Left lung (tissue), 10 donors: ENCODE data around the gene NAB1. TPM values are rescaled to one million over a fixed set of nuclear protein-coding genes. Genes with fewer than 3 reads are reported as not detected.

Source experiments
- ATAC-seq: fragments of 200-7000 bp; cut with Tn5 transposase; one replicate; pipeline ENCODE4 v1.9.1; 2020; ENCODE audit warnings: moderate library complexity
- DNase-seq, 4 donors: peaks; one replicate each; pipeline ENCODE4 v3.0.0-alpha.2; 2013 to 2020
- H3K27ac ChIP-seq, 2 donors: fragments of 200-600 bp; sonication (generic) in 1 of 2; one replicate each; pipeline versions ENCODE4 v1.5.0 to v1.8.0; 2020 to 2021
- H3K27me3 ChIP-seq, 2 donors: fragments of 200-600 bp; sonication (generic) in 1 of 2; one replicate each; pipeline versions ENCODE4 v1.5.0 to v1.8.0; 2020 to 2021
- H3K36me3 ChIP-seq, 2 donors: fragments of 200-600 bp; sonication (generic) in 1 of 2; one replicate each; pipeline versions ENCODE4 v1.5.0 to v1.8.0; 2020 to 2021
- H3K4me1 ChIP-seq, 2 donors: fragments of 200-600 bp; one replicate each; pipeline ENCODE4 v1.8.0; 2021
- H3K4me3 ChIP-seq, 2 donors: fragments of 200-600 bp; sonication (generic) in 1 of 2; one replicate each; pipeline versions ENCODE4 v1.5.0 to v1.8.0; 2020 to 2021; ENCODE audit warnings: mild to moderate bottlenecking in 1 of 2
- H3K9me3 ChIP-seq, 2 donors: fragments of 200-600 bp; sonication (generic) in 1 of 2; one replicate each; pipeline versions ENCODE4 v1.5.0 to v1.8.0; 2020 to 2021
- intact Hi-C, 2 donors: fragments of 100-400 bp; cut with DNase I; formaldehyde crosslinking; loops; one replicate each; pipeline versions ENCODE4 v1.11.2 to v1.14.2; 2022
- polyA plus RNA-seq, 6 donors: library from polyadenylated mRNA; unstranded; fragments of 120-200 nt; gene quantifications; one replicate each; pipeline ENCODE4 v1.2.1, GENCODE V29; 2013; ENCODE audit not compliant: insufficient read length in 6 of 6
- total RNA-seq, 2 donors: library from RNA; stranded (reverse); fragmentation: NEBNext Ultra II Directional; extraction: Animal tissue kit (Norgen Biotek cat#: 25700); gene quantifications; one replicate each; pipeline ENCODE4 v1.2.1, GENCODE V29; 2021
- TF ChIP-seq, protein P1 (sequence below), 2 donors: fragments of 200-600 bp; sonication (generic) in 1 of 2; IDR thresholded peaks; one replicate each; pipeline versions ENCODE4 v1.5.0 to v1.8.0; 2021; ENCODE audit warnings: antibody characterized with exemption in 2 of 2
- donor health status: DM: no; HTN: yes; CAD: no.
- donor health status: DM: no; HTN: no; CAD: no.

NAB1 gene
- total and polyA plus RNA-seq, 8 donors: 28.4 to 85.3 (median 75.3) TPM

DNA sequence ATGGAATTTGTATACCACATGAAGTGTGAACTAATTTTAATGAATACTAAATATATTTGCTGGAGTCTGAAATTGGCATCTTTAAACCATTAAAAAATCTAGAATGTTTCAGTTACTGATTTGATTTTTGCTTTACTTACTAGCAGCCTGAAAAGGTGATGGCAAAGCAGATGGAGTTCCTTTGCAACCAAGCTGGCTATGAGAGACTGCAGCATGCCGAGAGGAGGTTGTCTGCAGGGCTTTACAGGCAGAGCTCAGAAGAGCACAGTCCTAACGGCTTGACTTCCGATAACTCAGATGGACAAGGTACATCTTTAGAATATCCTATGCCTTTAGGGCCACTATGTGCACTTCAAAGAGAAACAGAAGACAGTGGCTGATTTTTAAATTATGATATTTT lies 36.5 kb downstream of the NAB1 start:
- no peaks in the 10 kb centered on the region for H3K9me3 ChIP-seq
- no peaks in the 10 kb centered on the region for H3K4me1 ChIP-seq
- no peak overlapping the region for H3K4me3 ChIP-seq
- intact Hi-C loops: no loop called here
- TF ChIP-seq, protein P1, sequence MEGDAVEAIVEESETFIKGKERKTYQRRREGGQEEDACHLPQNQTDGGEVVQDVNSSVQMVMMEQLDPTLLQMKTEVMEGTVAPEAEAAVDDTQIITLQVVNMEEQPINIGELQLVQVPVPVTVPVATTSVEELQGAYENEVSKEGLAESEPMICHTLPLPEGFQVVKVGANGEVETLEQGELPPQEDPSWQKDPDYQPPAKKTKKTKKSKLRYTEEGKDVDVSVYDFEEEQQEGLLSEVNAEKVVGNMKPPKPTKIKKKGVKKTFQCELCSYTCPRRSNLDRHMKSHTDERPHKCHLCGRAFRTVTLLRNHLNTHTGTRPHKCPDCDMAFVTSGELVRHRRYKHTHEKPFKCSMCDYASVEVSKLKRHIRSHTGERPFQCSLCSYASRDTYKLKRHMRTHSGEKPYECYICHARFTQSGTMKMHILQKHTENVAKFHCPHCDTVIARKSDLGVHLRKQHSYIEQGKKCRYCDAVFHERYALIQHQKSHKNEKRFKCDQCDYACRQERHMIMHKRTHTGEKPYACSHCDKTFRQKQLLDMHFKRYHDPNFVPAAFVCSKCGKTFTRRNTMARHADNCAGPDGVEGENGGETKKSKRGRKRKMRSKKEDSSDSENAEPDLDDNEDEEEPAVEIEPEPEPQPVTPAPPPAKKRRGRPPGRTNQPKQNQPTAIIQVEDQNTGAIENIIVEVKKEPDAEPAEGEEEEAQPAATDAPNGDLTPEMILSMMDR (IDR thresholded peaks at IDR 0.05): no peak
- ATAC-seq: no peak
- no peak overlapping the region for H3K27ac ChIP-seq
- H3K27me3 ChIP-seq: no peaks in the 10 kb centered on the region
- no peak for DNase-seq
- peaks cover 0 to 48% of the 10 kb centered on the region in 2 donors for H3K36me3 ChIP-seq

DNA sequence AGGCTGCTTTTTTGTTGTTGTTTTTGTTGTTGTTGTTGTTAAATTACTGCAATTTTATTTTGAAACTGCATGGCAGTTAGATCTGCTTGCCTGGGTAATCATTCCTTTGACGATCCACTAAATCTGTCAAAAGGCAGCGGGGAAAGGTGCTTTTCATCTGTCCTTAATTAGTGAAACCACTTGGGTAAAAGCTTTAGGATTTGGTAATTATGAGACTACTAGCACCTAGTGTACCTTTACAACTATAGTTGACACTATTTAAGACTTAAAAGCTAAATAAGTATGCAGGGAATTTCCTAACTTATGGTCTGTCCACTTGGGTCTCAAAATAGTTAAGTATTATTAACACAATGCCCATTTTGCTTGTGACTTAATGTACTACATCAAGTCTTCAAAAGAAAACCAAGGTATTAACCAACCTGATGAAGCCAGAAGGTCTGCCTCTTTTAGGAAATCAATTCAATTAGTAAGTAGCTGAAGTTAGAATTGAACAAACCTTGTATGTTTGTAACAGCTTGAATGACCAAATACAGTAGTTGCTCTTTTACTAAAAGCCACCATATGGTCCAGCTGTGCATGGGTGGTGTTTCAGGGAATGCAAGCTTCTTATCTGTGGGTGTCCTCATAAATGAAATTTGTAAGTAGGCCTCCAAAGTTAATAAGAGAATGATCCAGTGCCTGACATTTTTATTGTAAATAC lies 44.8 kb downstream of the NAB1 start:
- Histone ChIP-seq H3K27ac (no peak overlapping the region), H3K4me3 (no peak overlapping the region), H3K36me3 (peaks cover 0 to 44% of the 10 kb centered on the region in 2 donors), H3K9me3 (no peaks in the 10 kb centered on the region), H3K4me1 (no peaks in the 10 kb centered on the region), H3K27me3 (no peaks in the 10 kb centered on the region)
- intact Hi-C loops: no loop called here
- no peak for DNase-seq
- TF ChIP-seq, protein P1 (IDR thresholded peaks at IDR 0.05): no peak
- no peak for ATAC-seq

DNA sequence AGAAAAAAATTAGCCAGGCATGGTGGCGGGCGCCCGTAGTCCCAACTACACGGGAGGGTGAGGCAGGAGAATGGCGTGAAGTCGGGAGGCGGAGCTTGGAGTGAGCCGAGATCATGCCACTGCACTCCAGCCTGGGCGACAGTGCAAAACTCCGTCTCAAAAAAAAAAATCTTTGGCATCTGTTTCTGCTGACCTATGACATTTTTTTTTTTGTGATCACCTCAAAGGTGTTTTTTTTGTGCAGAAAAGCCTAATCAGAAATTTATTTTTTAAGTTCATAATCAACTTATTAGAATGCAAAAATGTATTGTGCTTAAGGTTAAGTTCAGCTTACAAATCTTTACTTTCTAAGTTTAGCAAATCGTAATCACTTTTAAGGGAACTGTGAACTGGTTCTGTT lies 45.6 kb downstream of the NAB1 start:
- Histone ChIP-seq H3K27ac (no peak overlapping the region), H3K4me1 (no peaks in the 10 kb centered on the region), H3K36me3 (peaks cover 0 to 36% of the 10 kb centered on the region in 2 donors), H3K27me3 (no peaks in the 10 kb centered on the region), H3K9me3 (no peaks in the 10 kb centered on the region), H3K4me3 (no peak overlapping the region)
- TF ChIP-seq, protein P1 (IDR thresholded peaks at IDR 0.05): no peak
- DNase-seq (no peak), ATAC-seq (no peak)
- intact Hi-C loops: no loop called here

DNA sequence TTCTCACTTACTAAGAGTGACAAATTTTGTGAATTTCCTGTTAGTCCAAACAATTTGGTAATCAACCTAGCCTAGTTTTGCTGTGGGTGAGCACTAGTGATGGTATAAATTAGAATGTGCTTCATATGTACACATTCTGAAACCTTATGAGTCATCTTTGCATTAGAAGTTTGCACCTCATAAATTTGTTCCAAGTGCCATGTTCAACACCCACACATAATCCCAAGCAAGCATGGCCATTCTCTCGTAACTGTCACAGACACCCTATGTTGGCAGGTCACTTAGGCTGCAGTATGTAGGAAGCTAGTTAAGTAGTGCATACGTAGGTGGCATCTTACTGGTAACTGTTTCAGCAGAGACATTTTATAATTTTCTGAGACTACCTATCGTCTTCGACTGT lies 46.9 kb downstream of the NAB1 start:
- Histone ChIP-seq H3K27ac (no peak overlapping the region), H3K4me3 (no peak overlapping the region), H3K4me1 (no peaks in the 10 kb centered on the region), H3K27me3 (no peaks in the 10 kb centered on the region), H3K36me3 (peaks cover 0 to 26% of the 10 kb centered on the region in 2 donors), H3K9me3 (no peaks in the 10 kb centered on the region)
- DNase-seq (no peak), ATAC-seq (no peak)
- TF ChIP-seq, protein P1 (IDR thresholded peaks at IDR 0.05): no peak
- intact Hi-C loops: no loop called here

DNA sequence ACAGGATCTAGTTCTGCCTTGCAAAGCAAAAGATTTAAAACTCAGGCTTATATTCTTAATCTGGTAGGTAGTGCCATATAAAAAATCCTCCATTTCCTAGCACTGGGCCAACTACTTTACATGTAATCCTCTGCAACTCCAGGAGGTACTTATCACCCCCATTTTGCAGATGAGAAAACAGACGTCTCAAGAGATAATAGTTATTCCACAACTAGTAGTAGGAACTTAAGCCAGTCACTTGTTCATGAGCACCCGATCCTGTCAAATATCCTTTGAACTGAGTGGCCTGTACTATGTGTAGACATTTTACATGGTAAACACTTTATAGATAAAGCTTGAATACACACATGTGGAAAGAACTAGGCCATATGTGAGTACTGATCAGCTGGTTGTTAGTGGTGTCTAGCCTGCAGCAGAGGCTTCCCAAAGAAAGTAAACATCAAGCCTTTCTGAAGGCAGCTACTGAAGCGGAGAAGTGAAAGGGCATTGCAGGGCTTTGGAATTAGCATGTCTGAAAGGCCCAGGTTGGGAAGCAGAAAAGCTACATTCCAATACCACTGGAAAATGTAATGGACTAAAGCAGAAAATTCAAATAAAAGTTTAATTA lies 48.0 kb downstream of the NAB1 start:
- H3K9me3 ChIP-seq: no peaks in the 10 kb centered on the region
- TF ChIP-seq, protein P1 (IDR thresholded peaks at IDR 0.05): no peak
- no peaks in the 10 kb centered on the region for H3K27me3 ChIP-seq
- H3K27ac ChIP-seq: no peak overlapping the region
- ATAC-seq: peak; percentile 19
- H3K4me3 ChIP-seq: no peak overlapping the region
- H3K36me3 ChIP-seq: peaks cover 0 to 15% of the 10 kb centered on the region in 2 donors
- H3K4me1 ChIP-seq: no peaks in the 10 kb centered on the region
- intact Hi-C loops: no loop called here
- DNase-seq: no peak
